ENCODE measurements around the gene TLE4.

TLE4 gene

DNA sequence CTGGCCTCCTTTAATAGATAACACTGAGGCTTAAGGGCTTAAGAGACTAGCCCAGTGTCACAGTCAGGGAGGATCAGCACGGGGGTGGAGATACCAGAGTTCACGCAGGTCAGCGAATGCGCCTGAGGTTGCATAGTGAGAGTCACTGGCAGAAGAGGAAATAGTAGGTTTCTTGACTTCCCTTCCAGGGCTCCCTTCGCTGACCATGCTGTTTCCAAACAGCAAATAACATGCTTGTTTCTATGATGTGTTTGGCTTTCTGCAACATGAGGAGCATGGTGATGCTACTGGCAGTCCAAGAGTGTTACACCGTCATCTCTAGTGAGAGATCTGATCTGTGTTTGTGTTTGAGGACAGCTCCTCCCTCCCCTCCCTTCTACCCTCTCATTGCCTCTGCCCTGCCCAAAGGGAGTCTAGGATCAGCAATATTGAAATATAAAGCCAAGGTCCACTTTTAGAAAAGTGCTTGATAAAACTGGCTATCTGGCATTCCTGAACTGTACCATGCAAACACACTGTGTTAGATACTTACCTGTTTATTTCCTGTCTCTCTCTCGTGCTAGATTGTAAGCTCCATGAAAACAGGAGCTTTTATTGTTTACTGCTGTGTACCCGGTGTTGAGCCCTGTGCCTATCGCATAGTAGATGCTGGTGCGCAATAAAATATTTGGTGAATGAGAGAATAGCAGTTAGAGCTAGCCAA, 12.3 kb downstream of the TLE4 start:
- no peak overlapping the region for H3K4me3 ChIP-seq (ENCODE audit: low read length)
- no peak for DNase-seq (ENCODE audit: low read depth)

DNA sequence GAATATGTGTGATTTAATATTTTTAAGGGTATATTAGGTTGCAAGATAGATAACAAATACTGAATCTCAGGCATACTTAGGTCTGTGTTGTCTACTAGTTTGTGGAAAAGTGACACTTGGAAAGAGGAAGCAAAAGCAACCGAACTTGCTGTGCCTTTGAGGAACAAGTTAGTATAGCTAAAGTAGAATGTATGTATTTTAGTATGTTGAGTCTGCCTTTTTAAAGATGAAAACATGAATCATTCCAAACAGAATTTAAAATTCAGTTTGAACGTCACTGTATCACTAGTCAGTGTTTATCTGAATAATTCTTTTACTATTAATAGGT, 12.9 kb downstream of the TLE4 start:
- DNase-seq (ENCODE audit: low read depth): no peak
- H3K4me3 ChIP-seq (ENCODE audit: low read length): no peak overlapping the region
- TF ChIP-seq, protein P1, sequence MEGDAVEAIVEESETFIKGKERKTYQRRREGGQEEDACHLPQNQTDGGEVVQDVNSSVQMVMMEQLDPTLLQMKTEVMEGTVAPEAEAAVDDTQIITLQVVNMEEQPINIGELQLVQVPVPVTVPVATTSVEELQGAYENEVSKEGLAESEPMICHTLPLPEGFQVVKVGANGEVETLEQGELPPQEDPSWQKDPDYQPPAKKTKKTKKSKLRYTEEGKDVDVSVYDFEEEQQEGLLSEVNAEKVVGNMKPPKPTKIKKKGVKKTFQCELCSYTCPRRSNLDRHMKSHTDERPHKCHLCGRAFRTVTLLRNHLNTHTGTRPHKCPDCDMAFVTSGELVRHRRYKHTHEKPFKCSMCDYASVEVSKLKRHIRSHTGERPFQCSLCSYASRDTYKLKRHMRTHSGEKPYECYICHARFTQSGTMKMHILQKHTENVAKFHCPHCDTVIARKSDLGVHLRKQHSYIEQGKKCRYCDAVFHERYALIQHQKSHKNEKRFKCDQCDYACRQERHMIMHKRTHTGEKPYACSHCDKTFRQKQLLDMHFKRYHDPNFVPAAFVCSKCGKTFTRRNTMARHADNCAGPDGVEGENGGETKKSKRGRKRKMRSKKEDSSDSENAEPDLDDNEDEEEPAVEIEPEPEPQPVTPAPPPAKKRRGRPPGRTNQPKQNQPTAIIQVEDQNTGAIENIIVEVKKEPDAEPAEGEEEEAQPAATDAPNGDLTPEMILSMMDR (conservative IDR thresholded peaks at IDR 0.05; ENCODE audit: low read length): no peak

More for the DNA sequence above, 12.3 kb downstream of the TLE4 start:
- TF ChIP-seq, protein P1 (conservative IDR thresholded peaks at IDR 0.05; ENCODE audit: low read length): no peak

DNA sequence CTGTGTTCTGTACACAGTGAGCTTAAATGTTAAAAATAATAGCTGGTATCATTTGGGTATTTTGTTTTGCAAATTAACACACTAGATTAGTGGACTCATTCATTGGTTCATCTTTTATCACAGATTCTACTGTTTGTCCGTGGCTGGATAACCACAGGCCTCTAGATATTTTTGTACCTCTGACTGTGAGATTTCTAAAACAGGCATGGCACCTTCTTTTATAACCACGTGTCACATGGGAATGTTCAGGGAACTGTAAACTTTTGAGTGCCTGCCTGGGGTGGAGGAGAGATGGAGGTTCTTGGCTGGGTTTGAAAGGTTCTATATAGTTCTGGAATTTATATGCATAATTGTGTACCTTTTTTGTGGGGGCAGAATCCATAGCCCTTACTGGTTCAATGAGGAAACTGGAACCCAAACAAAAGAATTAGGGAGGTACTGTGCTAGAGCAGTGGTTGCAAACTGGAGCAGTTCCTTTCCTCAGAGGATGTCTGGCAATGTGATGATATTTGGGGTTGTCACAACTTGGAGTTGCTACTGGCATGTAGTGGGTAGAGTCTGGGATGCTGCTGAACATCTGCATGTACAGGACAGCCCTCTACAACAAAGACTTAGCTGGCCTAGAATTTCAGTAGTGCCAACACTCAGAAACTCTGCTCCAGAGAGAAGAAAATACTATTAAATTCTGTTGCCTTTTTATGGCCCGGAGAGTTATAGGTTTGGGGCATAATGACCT, 16.9 kb downstream of the TLE4 start:
- no peak for DNase-seq (ENCODE audit: low read depth)
- H3K4me3 ChIP-seq (ENCODE audit: low read length): no peak overlapping the region
- TF ChIP-seq, protein P1 (conservative IDR thresholded peaks at IDR 0.05; ENCODE audit: low read length): no peak

DNA sequence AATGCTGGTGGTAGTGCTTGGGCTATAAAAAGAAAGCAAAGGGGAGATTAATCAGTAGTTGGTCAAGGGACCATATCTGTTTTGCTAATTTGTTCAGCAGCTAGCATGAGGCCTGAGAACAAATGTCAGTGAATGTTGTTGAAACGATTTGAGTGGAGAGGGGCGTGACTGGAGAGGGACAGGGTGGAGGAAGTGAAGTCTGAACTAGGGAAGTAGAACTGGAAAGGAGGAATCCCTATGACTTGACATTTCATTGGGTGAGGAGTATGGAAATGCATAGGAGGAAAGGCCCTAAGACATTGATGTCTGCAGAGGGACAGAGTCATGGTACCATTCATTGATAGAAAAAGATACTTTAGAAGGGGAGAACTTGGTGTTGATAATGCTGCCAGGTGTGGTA, 19.7 kb downstream of the TLE4 start:
- no peak overlapping the region for H3K4me3 ChIP-seq (ENCODE audit: low read length)
- no peak for DNase-seq (ENCODE audit: low read depth)
- TF ChIP-seq, protein P1 (conservative IDR thresholded peaks at IDR 0.05; ENCODE audit: low read length): no peak

DNA sequence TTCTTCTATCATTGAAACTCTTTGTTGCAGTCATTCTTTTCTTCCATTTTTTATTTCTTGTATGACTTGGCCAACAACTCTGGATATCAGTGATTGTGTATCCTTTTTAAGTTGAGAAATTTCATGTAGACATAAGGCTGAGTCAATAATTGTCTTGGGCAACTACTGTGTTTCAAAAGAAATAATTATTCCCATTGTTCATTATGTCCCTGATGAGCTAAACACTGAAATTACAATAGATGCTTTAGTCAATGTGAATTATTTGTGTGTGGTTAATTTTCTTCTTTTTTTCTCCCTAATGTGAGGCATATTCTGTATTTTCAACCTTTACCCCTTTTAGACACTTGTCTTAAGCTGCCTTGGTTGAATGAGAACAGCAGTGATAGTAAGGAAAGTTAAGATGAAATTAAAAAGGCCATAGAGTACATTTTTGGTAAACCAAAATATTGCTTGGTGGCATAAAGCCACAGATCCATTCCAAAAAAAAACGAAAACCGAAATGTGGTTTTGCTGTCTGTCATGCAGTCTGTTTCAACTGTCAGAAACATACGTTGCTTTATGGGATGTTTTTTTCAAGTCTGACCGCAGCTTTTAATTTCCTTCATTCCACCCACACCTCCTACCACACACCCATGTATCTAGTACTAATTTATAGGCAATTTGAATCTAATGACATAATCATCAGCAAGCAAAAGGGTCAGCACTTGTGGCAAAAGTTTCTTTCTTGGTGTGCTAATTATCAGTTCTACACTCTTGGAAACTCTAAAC, 21.1 kb downstream of the TLE4 start:
- H3K4me3 ChIP-seq (ENCODE audit: low read length): no peak overlapping the region
- TF ChIP-seq, protein P1 (conservative IDR thresholded peaks at IDR 0.05; ENCODE audit: low read length): no peak
- peak; percentile 61 for DNase-seq (ENCODE audit: low read depth)

DNA sequence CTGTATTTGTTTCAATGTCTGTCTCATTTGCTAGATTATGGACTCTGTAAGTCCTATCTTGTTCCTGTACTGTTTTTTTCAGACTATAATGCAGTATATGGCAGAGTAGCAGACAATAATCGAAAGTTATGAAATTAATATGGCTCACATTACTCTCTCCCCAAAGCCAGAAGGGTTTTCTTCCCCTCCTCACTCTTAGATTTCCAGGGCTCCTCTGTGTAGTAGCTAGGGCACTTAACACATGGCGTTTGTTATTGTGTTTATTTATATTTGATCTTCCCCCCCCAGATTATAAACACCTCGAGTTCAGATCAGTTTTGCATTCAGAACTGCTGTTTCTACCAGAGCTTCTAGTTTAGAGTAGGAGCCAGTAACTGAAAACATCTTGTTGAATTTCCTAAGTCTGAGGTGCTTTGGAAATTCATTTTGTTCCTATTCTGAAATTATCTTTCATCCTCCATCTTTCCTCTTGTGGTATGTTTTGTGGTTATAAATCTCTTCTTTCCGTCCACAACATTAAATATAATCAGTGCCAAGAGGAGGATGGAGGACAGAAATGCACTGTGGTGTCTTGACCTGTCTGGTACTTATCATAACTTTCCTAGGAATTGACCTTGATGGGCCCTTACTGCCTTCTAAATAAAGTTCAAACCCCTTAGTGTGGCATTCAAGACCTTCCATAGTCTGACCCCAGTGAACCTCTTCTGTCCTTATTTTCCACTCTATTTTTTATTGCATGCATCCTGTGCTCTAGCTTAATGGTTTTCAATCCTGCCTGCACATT, 27.0 kb downstream of the TLE4 start:
- no peak overlapping the region for H3K4me3 ChIP-seq (ENCODE audit: low read length)
- TF ChIP-seq, protein P1 (conservative IDR thresholded peaks at IDR 0.05; ENCODE audit: low read length): no peak
- no peak for DNase-seq (ENCODE audit: low read depth)
